GM18861 (cell line): ENCODE measurements around the gene MED27.

Experiments used
- ATAC-seq: cut with Tn5 transposase; IDR thresholded peaks from one replicate; pipeline ENCODE4 v1.9.1; 2021; ENCODE audit not compliant: unreplicated experiment

MED27 gene

DNA sequence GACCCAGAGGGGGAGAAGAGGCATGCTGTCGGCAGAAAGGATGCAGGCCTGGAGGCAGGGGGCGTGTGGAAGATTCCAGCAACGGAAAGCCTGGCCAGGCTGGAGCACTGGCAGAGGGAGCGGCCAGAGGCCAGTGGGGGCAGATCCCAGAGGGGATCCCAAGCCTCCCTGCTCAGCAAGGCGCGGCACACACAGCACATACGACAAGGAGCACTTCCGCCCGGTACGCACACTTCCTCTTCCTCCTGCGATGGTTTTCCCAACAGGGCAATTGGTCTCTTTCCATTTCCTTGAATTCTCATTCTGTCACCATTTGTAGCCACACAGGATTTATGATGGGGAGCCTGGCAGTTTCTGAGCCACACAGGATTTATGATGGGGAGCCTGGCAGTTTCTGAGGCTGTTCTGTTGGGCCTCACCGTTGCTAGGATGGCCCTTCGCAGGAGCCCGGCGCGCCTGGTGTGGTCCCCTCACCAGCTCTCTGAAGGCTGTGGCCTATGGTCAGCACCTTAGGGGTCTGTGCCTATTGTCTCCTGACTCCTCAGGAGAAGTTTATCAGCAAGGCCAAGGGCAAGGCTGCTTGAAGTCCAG is 216.3 kb downstream of the MED27 start:
- no peak for ATAC-seq

DNA sequence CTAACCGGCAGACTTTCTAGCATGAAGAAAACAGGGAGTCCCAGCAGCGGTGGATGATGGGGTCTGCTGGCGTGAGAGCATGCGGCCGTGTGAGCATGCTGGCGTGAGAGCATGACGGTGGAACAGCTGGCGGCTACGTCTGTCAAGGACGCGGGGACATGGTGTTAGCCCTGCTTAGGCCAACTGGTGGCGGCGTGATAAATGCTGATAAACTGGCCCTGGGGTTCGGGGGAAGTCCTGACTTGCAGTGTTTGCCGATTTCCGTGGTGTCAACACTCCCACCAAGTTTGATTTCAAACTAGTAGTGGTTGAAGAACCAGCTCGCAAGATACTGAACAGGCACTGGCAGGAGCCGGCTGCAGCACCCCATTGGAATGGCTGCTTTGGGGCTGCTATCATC is 217.4 kb downstream of the MED27 start:
- ATAC-seq: no peak

DNA sequence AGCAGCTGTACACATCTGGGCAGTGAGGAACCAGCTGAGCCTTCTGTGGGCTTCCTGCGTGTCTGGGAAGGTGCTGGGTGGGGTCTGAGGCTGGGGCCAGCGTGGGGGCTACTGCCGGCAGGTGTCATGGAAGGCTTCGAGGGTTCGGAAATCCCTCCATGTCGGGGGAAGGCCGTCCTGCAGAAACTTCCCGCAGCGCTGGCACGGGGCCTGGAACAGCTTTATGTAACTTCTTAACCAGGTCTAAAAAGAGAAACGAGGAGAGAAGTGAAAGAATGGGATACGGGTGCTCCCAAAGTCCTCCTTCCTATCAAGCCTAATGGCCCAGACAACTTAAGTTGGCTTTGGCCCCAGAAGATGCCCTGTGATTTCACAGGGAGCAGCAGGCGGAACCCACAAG is 219.2 kb downstream of the MED27 start:
- ATAC-seq: no peak

DNA sequence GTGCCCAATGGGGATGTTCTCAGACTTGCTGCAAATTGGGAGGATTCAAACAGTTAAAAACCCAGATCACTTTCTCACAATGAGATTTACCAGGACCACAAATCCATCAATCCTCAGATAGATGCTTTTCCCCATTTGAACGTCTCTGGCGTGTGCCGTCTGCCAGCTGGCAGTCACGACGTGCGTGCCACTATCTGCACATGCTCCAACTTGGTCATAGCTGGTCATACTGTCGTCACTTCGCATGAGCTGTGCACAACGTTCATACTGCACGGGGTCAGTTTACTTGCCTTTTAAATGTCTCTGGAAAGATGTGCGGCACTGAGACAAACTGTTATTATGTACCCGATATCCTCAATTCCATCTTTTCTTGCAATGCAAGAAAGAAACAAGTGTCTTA is 221.5 kb downstream of the MED27 start:
- ATAC-seq: no peak

DNA sequence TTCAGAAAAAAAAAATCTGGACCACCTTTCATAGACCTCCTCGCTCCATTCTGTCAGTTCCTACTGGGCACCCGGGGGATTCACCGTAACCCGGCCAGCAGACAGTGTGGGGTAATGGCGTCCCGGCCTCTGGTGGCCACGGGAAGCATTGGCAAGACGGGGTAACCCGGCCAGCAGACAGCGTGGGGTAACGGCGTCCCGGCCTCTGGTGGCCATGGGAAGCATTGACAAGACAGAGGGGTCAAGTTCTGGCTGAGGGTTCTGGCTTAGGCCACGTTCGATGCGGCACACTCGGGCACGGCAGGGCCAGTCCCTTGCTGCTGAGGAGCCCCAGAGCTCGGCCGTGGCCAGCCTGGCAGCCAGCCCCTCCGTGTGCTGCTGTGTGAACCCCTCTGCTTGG is 223.6 kb downstream of the MED27 start:
- ATAC-seq: no peak

DNA sequence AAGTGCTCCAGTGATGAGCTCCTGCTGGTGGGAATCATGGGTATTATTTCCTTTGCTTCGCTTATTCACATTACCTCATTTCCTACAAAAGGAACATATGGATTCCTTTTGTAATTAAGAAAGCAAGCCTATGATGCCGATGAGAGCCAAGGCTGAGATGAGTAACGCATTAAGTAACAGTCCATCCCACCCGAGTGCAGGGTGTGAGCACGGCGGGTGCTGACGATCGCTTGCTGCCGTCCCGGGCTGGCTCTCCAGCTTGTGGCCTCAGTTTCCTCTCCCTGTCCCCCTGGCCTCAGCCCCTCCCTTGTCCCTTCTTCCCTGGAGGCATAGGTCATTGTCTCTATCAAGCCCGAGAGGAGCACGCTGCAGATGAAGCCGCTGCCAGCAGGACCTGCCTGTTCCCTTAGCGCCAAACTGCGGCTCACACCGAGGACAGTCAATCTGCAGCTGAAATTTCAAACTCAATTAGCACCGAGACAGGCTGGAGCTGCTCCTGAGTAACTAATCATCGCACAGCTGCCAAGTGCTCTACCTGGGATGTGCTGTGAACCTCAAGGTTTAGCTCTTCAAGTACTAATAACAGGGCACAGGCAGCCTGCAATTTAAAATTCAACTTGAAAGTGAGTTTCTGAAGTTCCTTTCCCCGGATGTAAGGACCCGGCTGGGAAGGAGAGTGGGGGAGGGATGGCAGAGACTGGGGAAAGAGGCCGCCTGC is 224.6 kb downstream of the MED27 start:
- no peak for ATAC-seq

DNA sequence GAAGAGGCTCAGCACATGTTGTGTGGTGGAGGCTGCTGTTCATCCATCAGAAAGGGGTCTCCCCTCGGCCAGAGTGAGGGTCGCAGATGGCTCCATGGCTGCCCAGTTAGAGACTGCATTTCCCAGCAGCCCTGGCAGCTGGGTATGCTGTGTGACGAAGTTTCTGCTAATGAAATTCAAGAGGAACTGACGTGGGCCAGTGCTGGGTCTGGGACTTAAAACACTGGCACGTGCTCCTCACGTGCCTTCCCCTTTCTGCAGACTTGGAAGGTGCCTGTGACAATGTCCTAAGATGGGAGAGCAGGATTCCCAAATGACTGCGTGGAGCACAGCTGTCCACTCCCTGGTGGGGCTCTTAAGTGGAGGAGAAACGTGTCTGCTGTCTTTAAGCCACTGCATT is 225.3 kb downstream of the MED27 start:
- ATAC-seq: no peak

DNA sequence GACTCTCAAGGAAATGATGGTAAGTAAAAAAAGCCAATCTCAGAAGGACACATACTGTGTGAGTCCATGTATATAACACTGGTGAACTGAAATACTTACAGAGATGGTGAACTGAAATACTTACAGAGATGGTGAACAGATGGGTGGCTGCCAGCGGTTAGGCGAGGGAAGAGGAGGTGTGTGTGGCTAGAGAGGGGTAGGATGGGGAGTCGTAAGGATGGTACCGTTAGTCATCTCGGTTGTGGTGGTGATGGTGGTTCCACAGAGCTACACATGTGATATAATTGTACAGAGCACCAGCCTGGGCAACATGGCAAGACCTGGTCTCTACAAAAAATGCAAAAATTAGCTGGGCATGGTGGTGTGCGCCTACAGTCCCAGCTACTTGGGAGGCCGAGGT is 226.2 kb downstream of the MED27 start:
- ATAC-seq: no peak

DNA sequence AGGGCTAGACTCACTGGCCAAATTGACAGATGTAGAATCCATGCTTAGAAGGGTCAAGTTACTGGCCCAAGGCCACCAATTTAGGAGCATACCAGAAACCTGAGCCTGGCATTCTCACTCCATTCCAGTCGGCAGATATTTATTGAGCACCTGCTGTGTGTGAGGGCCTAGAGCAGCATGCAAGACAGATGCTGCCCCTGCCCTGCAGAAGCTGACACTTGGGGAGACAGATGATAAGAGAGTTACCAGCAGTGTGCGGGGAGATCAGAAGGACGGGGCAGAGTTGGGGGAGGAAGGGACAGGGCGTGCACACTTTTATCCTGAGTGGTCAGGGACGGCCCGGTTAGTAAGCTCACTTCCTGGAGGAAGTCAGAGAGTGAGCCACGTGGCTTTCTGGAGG is 228.3 kb downstream of the MED27 start:
- no peak for ATAC-seq

DNA sequence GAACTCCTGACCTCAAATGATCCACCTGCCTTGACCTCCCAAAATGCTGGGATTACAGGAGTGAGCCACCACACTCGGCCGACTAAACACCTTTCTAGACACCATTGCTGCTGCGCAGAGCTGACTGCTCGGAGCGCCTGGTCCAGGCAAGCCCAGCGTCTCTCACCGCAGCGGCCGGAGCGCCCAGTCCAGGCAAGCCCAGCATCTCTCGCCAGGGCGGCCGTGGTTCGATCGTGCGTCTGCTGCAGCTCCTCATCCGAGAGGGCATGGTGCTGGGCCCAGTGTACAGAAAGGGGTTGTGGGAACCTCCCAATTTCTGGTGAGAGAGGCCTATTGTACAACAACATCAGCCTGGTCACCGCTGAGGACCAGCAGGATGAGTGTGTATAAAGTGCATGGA is 230.3 kb downstream of the MED27 start:
- no peak for ATAC-seq

DNA sequence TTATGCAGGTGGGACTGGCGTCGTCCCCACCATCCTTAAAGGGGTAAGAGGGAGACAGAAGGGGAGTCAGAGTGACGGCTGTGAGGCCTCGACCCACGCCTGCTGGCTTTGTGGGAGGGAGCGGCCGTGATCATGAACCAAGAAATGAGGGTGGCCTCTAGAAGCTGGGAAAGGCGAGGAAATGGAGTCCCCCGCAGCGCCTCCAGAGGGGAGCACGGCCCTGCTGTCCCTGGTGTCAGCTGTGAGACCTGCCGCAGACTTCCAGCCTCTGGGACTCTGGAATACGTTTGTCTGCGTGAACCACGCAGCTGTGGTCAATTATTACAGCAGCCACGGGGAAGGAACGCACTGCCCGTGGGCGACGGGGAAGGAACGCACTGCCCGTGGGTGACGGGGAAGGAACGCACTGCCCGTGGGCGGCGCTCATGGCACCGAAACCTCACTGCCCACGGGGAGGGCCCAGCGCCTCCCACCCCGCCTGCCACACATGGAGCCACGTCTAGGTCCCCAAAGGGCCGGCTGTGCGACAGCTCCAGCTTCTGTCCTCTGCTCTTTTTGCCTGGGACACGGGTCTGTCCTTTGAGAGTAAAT is 231.0 kb downstream of the MED27 start:
- no peak for ATAC-seq

DNA sequence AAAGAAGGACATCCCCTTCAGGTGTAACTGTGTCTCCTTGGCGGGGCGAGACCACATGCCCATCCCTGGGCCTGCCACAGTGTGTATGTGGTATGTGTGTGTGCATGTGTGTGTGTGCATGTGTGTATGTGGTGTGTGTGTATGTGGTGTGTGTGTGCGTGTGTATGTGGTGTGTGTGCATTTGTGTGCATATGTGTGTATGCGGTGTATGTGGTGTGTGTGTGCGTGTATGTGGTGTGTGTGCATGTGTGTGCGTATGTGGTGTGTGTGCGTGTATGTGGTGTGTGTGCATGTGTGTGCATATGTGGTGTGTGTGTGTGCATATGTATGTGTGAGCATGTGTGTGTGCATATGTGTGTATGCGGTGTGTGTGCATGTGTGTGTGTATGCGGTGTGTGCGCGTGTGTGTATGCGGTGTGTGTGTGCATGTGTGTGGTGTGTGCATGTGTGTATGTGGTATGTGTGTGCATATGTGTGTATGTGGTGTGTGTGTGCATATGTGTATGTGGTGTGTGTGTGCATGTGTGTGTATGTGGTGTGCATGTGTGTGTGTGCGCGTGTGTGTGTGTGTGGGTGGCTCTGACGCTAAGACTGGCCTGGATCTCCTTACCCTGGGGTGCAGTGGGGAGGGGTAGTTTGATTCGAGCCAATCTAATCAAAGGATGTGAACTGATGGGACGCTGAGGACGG is 231.9 kb downstream of the MED27 start:
- no peak for ATAC-seq

DNA sequence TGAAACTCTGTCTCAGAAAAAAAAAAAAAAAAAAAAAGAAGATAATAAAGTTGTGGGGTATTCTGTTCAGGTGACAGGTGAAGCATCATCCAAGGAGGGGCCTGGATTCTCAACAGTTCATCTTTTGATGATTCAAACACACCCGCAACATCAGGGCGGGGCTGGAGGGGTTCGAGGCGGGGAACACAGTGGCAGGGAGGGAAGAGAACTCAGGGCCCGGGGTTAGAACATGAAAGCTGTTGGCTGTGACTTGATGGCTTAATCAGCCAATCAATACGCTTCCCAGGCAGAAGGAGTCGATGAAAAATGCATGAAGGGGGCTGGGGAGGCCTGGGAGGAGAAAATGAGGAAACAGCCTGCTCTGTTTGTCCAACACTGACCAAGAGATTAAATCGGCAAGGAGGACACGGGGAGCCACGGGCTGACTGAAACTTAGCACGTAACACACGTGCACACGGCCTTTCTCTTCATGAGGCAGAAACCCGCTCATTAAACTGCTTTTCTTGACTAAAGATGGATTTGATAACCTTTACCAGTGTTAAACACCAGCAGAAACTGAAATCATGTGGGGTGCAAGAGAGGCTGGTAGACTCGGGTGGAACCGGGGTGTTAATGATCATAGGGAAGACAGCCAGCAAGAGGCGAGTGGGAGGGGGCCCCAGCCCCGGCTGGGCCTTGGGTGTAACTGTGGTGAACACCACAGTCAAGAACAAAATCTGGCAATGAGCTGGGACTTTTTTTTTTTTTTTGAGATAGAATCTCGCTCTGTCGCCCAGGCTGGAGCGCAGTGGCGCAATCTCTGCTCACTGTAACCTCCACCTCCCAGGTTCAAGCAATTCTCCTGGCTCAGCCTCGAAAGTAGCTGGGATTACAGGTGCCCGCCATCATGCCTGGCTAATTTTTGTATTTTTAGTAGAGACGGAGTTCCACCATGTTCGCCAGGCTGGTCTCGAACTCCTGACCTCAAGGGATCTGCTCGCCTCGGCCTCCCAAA is 234.1 kb downstream of the MED27 start:
- ATAC-seq: no peak

DNA sequence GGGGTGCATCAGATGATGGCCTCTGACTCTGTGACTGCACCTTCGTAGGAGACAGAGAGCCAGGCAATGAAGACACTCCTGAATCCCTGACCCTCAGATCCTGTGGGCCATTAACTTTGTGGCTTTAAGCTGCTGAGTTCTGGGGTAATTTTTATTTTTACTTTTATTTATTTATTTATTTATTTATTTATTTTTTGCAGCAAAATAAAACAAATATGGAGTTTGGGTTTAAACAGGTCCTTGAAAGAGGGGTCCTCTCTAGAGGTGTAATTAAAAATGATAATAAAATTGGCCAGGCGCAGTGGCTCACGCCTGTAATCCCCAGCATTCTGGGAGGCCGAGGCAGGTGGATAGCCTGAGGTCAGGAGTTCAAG is 234.9 kb downstream of the MED27 start:
- ATAC-seq: no peak

DNA sequence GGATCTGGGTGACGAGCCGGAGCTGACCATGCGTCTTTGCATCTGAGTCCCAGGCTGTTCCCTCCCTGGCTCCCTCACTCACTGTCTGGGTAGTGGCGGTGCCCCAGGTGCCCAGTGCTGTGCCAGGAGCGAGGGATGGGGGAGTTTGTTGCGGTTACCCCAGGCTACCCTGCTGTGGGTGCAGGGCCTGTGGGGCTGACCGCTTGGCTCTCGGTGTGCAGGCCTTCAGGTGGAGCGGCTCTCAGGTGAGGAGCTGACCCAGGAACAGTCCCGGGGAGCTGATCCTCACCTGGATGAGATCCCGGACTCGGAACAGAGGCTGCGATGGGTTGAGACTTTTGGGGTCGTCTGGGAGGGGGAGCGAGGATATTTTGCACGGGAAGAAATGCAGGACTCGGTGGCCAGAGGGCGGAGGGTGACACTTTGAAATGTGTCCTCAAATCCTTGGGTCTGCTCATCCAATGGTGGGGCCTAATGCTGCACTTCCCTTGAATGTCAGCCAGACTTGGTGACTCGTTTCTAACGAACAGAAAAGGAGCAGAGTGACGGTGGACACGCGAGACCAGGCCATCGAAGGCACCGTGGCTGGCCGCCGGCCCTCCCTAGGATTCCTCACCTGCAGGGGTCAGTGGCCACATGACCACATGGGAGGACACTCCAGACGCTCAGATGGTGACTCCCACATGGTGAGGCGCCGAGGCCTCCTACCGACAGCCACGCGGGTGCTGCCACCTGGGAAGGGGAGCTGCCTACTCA is 235.5 kb downstream of the MED27 start:
- ATAC-seq: no peak

DNA sequence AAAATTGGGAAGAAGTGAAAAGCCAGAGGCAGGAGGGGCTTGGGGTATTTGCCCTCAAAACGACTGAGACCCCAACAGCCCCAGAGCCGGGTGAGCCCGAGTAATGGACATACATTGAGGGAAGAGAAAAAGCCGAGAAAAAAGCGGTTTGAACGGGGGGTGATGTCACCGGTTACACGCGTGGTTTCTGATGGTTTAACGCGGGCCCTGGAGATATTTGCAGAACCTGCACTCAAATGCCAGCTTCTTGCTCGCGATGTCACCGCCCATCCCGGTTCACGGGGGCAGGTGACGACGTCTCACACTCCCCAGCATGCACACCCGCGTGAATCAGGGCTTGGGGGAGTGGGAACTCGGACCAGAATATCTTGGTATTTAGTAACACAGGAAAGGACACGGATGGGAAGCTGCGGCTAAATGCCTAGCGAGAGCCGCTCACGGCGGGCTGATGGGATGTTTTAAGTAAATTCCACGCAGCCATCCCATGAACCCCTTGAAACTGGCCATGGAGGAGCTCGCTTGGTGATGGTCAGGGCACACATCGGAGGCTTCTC is 237.8 kb downstream of the MED27 start:
- ATAC-seq: no peak

DNA sequence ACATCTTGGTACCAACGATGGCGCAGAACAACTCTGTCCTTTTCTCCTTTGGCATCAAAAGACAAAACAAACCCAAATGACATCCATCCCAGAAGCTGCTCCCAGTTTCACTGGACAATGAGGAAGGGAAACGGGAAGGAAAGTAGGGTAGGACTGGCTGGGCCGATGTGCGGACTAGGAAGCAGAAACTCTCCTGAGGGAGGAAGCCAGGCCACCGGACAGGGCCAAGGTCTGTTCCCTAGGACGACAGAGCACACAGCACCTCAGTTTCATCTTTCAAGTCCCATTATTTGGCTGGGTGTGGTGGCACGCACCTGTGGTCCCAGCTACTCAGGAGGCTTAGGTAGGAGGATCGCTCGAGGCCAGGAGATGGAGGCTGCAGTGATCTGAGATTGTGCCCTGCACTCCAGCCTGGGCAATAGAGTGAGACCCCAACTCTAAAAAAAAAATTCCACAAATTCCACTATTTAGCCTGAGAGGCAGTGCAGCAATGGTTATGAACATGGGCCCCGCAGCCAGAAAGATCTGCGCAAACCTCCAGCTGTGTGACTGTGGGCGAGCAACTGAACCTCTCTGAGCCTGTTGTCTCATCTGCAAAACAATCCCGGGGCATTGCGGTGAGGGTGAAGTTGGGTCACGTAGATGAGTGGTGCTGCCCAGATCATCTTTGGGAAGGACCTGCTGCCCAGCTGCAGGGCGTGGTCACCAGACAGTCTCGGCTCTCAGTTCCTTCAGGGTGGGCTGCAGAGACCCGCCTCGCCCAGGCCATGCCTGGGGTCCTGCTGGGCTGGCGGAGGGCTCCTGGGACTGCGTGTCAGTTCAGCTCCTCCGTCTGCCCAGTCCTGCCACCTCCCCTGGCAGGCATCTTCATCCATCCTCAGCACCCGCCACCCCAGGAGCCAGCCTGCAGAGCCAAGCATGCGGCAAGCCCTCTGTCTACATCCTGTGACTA is 238.6 kb downstream of the MED27 start:
- ATAC-seq: no peak

DNA sequence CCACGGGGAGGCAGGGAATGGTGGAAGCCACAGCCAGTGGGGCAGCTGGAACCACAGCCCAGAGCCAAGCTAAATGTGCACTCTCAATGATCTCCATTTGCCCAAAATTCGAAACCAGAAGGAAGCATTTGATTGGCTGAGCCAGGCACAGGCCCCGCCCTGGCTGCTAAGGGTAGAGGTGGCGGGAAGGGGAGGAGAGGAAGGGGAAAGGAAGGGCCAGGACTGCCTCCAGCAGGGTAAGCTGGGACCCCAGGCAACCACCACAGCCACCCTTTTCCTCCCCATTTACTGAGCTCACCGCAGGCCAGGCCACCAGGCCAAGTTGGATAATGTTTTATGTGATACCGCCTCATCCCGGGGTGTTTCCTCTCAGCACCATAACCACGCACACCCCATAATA is 239.4 kb downstream of the MED27 start:
- ATAC-seq: no peak
